HG02588 (cell line): ENCODE measurements around the gene UBXN11.

Experiments used
- ATAC-seq: cut with Tn5 transposase; IDR thresholded peaks from one replicate; pipeline ENCODE4 v1.9.1; 2021; ENCODE audit warnings: mild to moderate bottlenecking, moderate library complexity; ENCODE audit not compliant: unreplicated experiment

The UBXN11 gene

DNA sequence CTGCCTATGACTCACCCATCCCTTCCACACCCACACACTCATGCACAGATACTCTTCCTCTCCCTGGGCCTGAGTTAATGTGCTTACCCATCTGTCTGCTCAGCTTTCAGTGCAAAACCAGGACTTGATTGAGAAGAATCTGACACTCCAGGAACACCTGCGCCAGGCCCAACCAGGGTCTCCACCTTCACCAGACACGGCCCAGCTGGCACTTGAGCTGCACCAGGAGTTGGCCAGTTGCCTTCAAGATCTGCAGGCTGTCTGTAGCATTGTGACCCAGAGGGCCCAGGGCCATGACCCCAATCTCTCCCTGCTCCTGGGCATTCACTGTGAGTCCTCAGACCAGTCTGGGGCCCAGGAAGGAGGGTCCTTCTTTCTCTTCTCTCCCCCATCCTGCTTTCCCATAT, 30.0 kb downstream of the UBXN11 start:
- no peak for ATAC-seq

- no peak for ATAC-seq
Observed at GRCh38 chr1:26275580-26276431, 30.6 kb downstream of the UBXN11 start.

- ATAC-seq, result no peak
Observed at GRCh38 chr1:26274801-26275425, 31.5 kb downstream of the UBXN11 start.

- no peak for ATAC-seq
Observed at GRCh38 chr1:26269198-26269550, 37.3 kb downstream of the UBXN11 start.

GRCh38 chr1:26268290-26269197, 37.9 kb downstream of the UBXN11 start:
- ATAC-seq, result no peak

DNA sequence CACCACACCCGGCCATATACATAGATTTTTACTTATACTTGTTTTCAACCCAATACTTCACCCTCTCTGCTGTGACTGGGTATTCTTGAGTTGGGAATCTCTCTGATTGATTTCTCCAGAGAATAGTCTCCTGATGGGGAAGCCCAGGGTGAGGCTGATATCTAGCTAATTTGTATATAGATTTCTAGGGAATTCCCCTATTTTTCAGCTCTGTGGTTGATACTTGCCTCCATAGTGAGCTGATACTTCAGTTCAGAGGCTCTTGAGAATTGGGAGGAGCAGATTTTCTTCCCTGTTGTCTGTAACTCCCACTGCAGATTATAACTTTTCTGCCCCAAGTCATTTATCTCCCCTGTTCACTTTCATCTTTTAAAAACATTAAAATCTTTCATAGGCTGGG, 41.0 kb downstream of the UBXN11 start:
- no peak for ATAC-seq

GRCh38 chr1:26263212-26263611, 43.2 kb downstream of the UBXN11 start:
- ATAC-seq, result no peak

DNA sequence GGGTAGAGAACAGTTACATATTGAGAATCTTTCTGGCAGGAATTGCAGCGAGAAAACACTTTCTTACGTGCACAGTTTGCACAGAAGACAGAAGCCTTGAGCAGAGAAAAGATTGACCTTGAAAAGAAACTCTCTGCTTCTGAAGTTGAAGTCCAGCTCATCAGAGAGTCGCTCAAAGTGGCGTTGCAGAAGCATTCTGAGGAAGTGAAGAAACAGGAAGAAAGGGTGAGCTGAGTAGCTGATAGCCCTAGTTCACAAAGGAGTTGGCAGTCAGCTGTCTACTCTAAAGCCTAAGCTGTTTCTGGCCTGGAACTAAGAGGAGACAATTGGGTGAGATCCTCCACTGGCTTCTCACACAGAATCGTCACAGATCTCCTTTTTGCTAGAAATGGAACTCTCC, 46.9 kb downstream of the UBXN11 start:
- ATAC-seq, result no peak

- no peak for ATAC-seq
Observed at GRCh38 chr1:26259005-26259404, 47.4 kb downstream of the UBXN11 start.

GRCh38 chr1:26257222-26257621, 49.2 kb downstream of the UBXN11 start:
- no peak for ATAC-seq

- ATAC-seq, result no peak
Observed at GRCh38 chr1:26254404-26254803, 52.0 kb downstream of the UBXN11 start.

- no peak for ATAC-seq
Observed at GRCh38 chr1:26252718-26253117, 53.7 kb downstream of the UBXN11 start.

DNA sequence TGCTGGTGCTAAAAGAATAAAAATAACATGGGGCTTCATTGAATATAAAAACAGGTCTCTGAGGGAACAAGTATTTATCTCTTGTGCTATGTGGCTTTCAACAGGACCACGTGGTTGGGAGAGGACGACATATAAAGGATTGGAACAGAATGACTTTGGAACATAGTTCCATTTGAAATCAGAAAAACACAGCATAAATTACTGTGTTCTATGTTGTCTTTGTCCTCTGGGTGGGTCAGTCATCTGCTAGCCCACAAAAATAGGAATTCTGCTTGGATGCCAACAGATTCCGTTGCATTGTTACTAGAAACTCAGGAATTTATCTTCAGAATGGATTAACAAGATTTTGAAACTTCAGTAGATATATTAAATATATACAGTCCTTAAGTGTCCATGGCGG, 66.5 kb downstream of the UBXN11 start:
- ATAC-seq, result no peak

DNA sequence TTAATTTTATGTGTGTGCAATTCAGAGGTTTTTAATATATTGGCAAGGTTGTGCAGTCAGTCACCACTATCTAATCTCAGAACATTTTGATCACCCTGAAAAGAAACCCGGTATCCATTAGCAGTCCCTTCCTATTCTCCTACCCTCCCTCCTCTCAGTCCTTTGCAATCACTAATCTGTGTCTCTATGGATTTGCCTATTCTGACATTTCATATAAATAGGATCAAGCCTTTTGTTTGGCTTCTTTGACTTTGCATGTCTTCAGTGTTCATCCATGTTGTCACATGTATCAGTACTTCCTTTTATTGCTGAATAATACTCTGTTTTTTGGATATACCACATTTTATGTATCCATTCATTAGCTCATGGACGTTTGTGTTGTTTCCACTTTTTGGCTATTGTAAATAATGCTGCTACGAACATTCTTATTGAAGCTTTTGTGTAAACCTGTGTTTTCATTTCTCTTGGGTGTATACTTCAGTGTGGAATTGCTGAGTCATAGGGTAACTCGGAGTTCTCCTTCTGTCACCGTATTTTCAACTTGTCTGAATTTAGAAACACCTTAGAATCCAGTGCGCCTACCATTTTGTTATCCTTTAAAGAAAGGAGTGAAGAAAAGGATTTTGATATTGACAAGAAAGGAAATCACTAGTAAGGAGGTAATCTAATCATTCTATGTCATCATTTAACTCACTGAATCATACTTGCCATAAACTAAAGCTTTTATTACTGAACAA, 69.0 kb downstream of the UBXN11 start:
- no peak for ATAC-seq

- ATAC-seq, result no peak
Observed at GRCh38 chr1:26234644-26235370, 71.6 kb downstream of the UBXN11 start.

DNA sequence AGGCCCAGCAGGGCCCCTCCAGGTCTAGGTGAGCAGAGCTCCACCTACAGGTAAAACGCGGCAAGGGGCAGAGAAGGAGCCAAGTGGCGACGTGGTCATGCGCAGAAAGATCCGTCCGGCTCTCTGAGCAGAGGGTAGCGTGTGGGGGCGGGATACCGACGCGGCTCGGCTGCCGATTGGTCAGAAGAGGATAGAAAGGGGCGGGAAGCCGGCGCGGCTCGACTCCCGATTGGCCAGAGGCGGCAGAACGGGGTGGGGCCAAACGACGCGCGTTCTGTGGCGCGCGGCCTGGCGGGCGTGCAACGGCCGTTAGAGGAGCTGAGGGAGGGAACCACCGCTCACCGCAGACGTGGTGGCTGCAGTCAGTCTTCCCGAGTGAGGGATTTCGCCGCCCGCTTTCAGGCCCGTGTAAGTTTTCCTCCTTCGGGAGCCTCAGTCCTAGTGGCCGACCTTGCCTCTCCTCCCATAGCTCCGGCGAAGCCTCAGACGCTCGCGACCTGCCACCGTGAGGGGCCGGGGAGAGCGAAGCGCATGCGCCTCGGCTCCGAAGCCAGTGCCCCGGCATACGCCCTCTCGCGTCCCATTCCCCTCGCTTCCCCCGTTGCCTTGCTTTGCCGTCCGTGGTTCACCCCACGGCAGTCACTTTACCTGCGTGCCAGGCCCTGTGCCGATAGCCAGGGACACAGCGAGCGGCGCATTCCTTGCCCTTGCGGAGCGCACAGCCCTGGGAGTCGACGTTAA, 72.4 kb downstream of the UBXN11 start, which contains the start of gene CEP85:
TSS of gene CEP85 (plus strand) at position 298 of the 741 bp plus-strand sequence. CDS start 5,584 bp downstream, outside the sequence.
- peak; percentile 92 for ATAC-seq
